ENCODE data around the gene NPR1.

DNA sequence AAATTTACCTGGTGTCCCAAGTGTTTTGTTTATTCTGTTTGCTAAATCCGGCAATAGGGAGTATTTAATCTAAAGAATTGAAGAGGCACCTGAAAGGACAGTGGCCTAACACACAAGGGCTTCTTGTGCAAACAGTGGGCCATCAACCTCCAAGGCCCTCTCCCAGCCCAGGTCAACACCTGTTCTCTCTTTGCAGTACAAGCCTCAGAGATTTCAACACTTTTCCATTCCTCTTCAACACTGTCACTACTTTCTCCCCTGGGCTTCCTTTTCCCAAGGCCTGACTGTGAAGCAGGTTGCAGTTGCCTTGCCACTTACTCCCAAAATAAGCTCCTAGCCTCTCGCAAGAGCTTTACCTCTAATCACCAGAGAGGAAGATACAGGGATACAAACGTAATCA, 23.2 kb upstream of the NPR1 start:
- TF ChIP-seq, protein P1, sequence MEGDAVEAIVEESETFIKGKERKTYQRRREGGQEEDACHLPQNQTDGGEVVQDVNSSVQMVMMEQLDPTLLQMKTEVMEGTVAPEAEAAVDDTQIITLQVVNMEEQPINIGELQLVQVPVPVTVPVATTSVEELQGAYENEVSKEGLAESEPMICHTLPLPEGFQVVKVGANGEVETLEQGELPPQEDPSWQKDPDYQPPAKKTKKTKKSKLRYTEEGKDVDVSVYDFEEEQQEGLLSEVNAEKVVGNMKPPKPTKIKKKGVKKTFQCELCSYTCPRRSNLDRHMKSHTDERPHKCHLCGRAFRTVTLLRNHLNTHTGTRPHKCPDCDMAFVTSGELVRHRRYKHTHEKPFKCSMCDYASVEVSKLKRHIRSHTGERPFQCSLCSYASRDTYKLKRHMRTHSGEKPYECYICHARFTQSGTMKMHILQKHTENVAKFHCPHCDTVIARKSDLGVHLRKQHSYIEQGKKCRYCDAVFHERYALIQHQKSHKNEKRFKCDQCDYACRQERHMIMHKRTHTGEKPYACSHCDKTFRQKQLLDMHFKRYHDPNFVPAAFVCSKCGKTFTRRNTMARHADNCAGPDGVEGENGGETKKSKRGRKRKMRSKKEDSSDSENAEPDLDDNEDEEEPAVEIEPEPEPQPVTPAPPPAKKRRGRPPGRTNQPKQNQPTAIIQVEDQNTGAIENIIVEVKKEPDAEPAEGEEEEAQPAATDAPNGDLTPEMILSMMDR (IDR thresholded peaks at IDR 0.05) = no peak
- TF ChIP-seq POLR2A (IDR thresholded peaks at IDR 0.05) = no peak
